PC-3 (cell line): ENCODE data around the gene KIAA0930. TPM values are rescaled to one million over a fixed set of nuclear protein-coding genes. Genes with fewer than 3 reads are reported as not detected.

Experiments
- ATAC-seq: fragments of 200-7000 bp; cut with Tn5 transposase; 2 replicates; pipeline ENCODE4 v1.9.1; 2020; ENCODE audit warnings: mild to moderate bottlenecking, moderate library complexity
- BruUV-seq: library from RNA; stranded (reverse); fragments of 400-500 nt; replicated peaks from 2 replicates; lab custom pipeline; 2021; lab: Mats Ljungman, UMichigan
- CTCF ChIA-PET: fragments of 300-600 bp; sonication (Branson Sonifier 250); formaldehyde crosslinking; loops from one replicate; lab custom pipeline; 2022; ENCODE audit warnings: antibody characterized with exemption; lab: Charles Lee
- POLR2A ChIA-PET: fragments of 300-600 bp; sonication (Branson Sonifier 250); formaldehyde crosslinking; loops from one replicate; lab custom pipeline; 2022; ENCODE audit warnings: antibody characterized with exemption; ENCODE audit not compliant: unreplicated experiment; lab: Charles Lee
- DNase-seq: peaks from one replicate; pipeline ENCODE4 v3.0.0-alpha.2; 2015
- H2AFZ ChIP-seq: fragments of 300-600 bp; sonication (generic); 2 replicates; pipeline ENCODE4 v1.6.0; 2016; ENCODE audit warnings: antibody characterized with exemption, low read length
- H3F3A ChIP-seq: fragments of 300-600 bp; sonication (generic); one replicate; pipeline ENCODE4 v1.6.0; 2017; ENCODE audit warnings: antibody characterized with exemption, low read length, control low read depth, mild to moderate bottlenecking; ENCODE audit not compliant: unreplicated experiment
- H3K27ac ChIP-seq: fragments of 300-600 bp; sonication (generic); 2 replicates; pipeline ENCODE4 v1.5.1; 2016; ENCODE audit warnings: mild to moderate bottlenecking, low read length
- H3K27me3 ChIP-seq: fragments of 300-600 bp; sonication (generic); 2 replicates; pipeline ENCODE4 v1.6.1; 2016; ENCODE audit warnings: low read length, mixed read lengths
- H3K36me3 ChIP-seq: fragments of 300-600 bp; sonication (generic); 2 replicates; pipeline ENCODE4 v1.6.1; 2016; ENCODE audit warnings: low read depth, mixed run types, low read length, mixed read lengths
- H3K4me1 ChIP-seq: fragments of 300-600 bp; sonication (generic); 2 replicates; pipeline ENCODE4 v1.5.1; 2016; ENCODE audit warnings: low read length; ENCODE audit not compliant: insufficient read depth
- H3K4me2 ChIP-seq: fragments of 300-600 bp; sonication (generic); 2 replicates; pipeline ENCODE4 v1.6.0; 2016; ENCODE audit warnings: low read length
- H3K4me3 ChIP-seq: fragments of 300-600 bp; sonication (generic); 2 replicates; pipeline ENCODE4 v1.5.1; 2016; ENCODE audit warnings: mild to moderate bottlenecking, low read length, mixed read lengths
- H3K79me2 ChIP-seq: fragments of 300-600 bp; sonication (generic); 2 replicates; pipeline ENCODE4 v1.6.1; 2017; ENCODE audit warnings: low read length, mixed read lengths
- H3K9ac ChIP-seq: fragments of 300-600 bp; sonication (generic); 2 replicates; pipeline ENCODE4 v1.6.0; 2016; ENCODE audit warnings: mild to moderate bottlenecking, low read length
- H3K9me2 ChIP-seq: fragments of 300-600 bp; sonication (generic); replicated peaks from 2 replicates; pipeline ENCODE4 v1.6.1; 2016; ENCODE audit warnings: mixed run types, low read length, mixed read lengths
- H3K9me3 ChIP-seq: fragments of 300-600 bp; sonication (generic); 2 replicates; pipeline ENCODE4 v1.6.1; 2016; ENCODE audit warnings: low read length, mixed read lengths
- H4K20me1 ChIP-seq: fragments of 300-600 bp; sonication (generic); 2 replicates; pipeline ENCODE4 v1.6.1; 2016; ENCODE audit warnings: low read length, mixed read lengths
- EZH2 ChIP-seq: fragments of 300-600 bp; sonication (generic); IDR thresholded peaks from one replicate; pipeline ENCODE4 v1.6.1; 2017; ENCODE audit warnings: antibody characterized with exemption, mild to moderate bottlenecking, low read length; ENCODE audit not compliant: unreplicated experiment
- EZH2phosphoT487 ChIP-seq: fragments of 300-600 bp; sonication (generic); IDR thresholded peaks from 2 replicates; pipeline ENCODE4 v1.6.1; 2018; ENCODE audit warnings: mild to moderate bottlenecking, antibody characterized with exemption, low read length, borderline replicate concordance
- intact Hi-C: fragments of 100-400 bp; cut with micrococcal nuclease; formaldehyde crosslinking; loops from 2 replicates; pipeline ENCODE4 v1.9.0; 2023
- total RNA-seq: library from RNA; depleted of rRNA; stranded (reverse); fragments of >200 nt; gene quantifications from 2 replicates; pipeline ENCODE4 v1.2.3, GENCODE V29; 2014
- TF ChIP-seq, protein P1 (sequence below): fragments of 300-600 bp; sonication (generic); conservative IDR thresholded peaks from 2 replicates; pipeline ENCODE4 v1.5.1; 2017; ENCODE audit warnings: antibody characterized with exemption, low read depth, mild to moderate bottlenecking, low read length

Gene KIAA0930
- total RNA-seq, 1 experiment from 2014 or later: 29.8 TPM

DNA sequence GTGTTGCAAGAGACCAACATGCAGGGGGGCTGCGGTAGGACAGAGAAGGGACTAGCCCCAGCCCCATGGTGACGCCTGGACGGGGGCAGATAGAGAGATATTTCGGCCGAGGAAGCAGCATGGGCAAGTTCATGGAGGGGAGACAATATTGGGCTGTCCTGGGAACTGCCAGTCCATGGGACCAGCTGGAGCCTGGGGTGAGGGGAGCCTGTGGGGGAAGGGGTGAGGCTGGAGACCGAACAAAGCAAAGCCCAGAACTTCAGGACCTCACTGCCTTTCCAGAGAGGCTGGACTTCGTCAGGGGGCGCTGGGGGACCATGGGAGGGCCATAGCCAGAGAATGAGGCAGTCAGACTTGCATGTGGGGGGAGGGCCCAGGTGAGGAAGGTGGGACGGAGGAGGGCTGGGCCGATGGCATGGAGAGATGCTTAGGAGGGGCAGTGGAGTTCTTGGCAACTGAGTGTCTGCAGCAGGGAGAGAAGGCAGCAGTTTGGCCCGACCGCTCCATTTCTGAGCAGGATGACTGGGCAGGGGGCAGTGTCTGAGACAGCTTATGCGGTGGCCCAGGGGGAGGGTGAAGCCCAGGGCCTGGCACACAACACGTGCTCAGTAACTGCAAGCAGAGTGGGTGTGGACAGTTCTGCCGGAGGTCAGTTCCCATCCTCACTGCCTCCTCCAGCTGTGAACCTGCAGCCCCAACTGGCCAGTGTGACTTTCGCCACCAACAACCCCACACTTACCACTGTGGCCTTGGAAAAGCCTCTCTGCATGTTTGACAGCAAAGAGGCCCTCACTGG is 44.8 kb upstream of the KIAA0930 start:
- H3K79me2 ChIP-seq: no peaks in the 10 kb centered on the region
- no TSS peak for BruUV-seq
- H3K27me3 ChIP-seq: no peaks in the 10 kb centered on the region
- H3K9me3 ChIP-seq: no peaks in the 10 kb centered on the region
- H3K4me1 ChIP-seq: peaks cover 21% of the 10 kb centered on the region
- H3K9me2 ChIP-seq: no peaks in the 10 kb centered on the region
- intact Hi-C loops: loop anchor here (2.0 kb wide), 1 partner anchor 23 kb away; the partner anchor contains the start of gene FAM118A
- no peaks in the 10 kb centered on the region for H4K20me1 ChIP-seq
- H3K4me3 ChIP-seq: peak overlapping the region; percentile 67
- H2AFZ ChIP-seq: peak overlapping the region; percentile 70
- H3K9ac ChIP-seq: peak overlapping the region; percentile 49
- ChIA-PET POLR2A (no interaction called here), CTCF (no interaction called here)
- ATAC-seq: peak; percentile 40
- no peak overlapping the region for H3K27ac ChIP-seq
- peak overlapping the region; percentile 91 for H3K4me2 ChIP-seq
- DNase-seq: no peak
- TF ChIP-seq, protein P1, sequence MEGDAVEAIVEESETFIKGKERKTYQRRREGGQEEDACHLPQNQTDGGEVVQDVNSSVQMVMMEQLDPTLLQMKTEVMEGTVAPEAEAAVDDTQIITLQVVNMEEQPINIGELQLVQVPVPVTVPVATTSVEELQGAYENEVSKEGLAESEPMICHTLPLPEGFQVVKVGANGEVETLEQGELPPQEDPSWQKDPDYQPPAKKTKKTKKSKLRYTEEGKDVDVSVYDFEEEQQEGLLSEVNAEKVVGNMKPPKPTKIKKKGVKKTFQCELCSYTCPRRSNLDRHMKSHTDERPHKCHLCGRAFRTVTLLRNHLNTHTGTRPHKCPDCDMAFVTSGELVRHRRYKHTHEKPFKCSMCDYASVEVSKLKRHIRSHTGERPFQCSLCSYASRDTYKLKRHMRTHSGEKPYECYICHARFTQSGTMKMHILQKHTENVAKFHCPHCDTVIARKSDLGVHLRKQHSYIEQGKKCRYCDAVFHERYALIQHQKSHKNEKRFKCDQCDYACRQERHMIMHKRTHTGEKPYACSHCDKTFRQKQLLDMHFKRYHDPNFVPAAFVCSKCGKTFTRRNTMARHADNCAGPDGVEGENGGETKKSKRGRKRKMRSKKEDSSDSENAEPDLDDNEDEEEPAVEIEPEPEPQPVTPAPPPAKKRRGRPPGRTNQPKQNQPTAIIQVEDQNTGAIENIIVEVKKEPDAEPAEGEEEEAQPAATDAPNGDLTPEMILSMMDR: no peak; the same call in 1 of the 2 replicates
- TF ChIP-seq EZH2phosphoT487 (no peak), EZH2 (no peak)
- no peaks in the 10 kb centered on the region for H3F3A ChIP-seq
- H3K36me3 ChIP-seq: no peaks in the 10 kb centered on the region

DNA sequence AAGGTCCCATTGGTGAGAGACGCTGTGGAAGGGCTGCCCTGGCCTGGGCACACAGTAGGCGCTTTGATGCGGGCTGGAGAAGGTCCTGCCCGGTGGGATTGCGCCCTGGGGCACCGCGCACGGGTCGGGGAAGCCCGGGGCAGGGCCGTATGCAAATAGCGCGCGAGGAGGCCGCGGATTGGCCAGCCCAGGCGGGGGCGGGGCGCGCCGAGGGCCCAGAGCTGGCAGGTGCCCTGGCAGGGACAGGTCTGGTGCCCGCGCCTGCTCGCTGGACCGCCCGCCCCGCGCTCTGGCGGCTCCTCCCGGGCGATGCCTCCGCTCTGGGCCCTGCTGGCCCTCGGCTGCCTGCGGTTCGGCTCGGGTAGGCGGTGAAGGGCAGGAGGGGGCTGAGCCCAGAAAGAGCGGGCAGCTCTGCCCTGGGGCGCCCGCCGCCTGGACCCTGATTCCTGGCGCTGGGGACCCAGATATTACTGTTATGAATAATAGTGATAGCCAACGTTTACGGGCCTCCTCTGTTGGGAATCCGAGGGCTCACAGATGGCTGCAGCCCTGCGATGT is 44.1 kb upstream of the KIAA0930 start, which contains the start of gene UPK3A:
UPK3A (plus strand) TSS at position 245 of the 558 bp plus-strand sequence; CDS start at position 310, 65 bp downstream.
- ChIA-PET POLR2A (no interaction called here), CTCF (no interaction called here)
- peak within 1 kb of the TSS; percentile 67 for H3K4me3 ChIP-seq
- peak within 1 kb of the TSS; percentile 91 for H3K4me2 ChIP-seq
- H3K9me3 ChIP-seq: no peaks in the 10 kb centered on the region
- no peaks in the 10 kb centered on the region for H4K20me1 ChIP-seq
- TF ChIP-seq, protein P1: no peak
- TF ChIP-seq EZH2phosphoT487 (no peak), EZH2 (no peak)
- intact Hi-C loops: loop anchor here (2.0 kb wide), 1 partner anchor 24 kb away; the partner anchor contains the start of gene FAM118A
- H3K27me3 ChIP-seq: no peaks in the 10 kb centered on the region
- peak within 1 kb of the TSS; percentile 84 for H2AFZ ChIP-seq
- peaks cover 25% of the 10 kb centered on the region for H3K4me1 ChIP-seq
- no peaks in the 10 kb centered on the region for H3K79me2 ChIP-seq
- DNase-seq (peak; percentile 75), ATAC-seq (peak; percentile 95)
- no peak within 1 kb of the TSS for H3K27ac ChIP-seq
- BruUV-seq: no TSS peak
- no peaks in the 10 kb centered on the region for H3K9me2 ChIP-seq
- H3K36me3 ChIP-seq: no peaks in the 10 kb centered on the region
- no peaks in the 10 kb centered on the region for H3F3A ChIP-seq
- H3K9ac ChIP-seq: peak within 1 kb of the TSS; percentile 49
